ENCODE measurements around the gene SUV39H1.

The SUV39H1 gene

GRCh38 chrX:48726596-48726995 lies 30.1 kb downstream of the SUV39H1 start:
- DNase-seq (ENCODE audit: low spot score): no peak
- ChIA-PET CTCF (no interaction called here), POLR2A (ENCODE audit: low non-redundant PET) (no interaction called here)
- H3K27ac ChIP-seq: no peak overlapping the region
- TF ChIP-seq CTCF (conservative IDR thresholded peaks at IDR 0.05; ENCODE audit: low read depth): no peak

GRCh38 chrX:48728653-48729052 lies 32.1 kb downstream of the SUV39H1 start:
- DNase-seq (ENCODE audit: low spot score): no peak
- ChIA-PET POLR2A (ENCODE audit: low non-redundant PET) (no interaction called here), CTCF (no interaction called here)
- TF ChIP-seq CTCF (conservative IDR thresholded peaks at IDR 0.05; ENCODE audit: low read depth): no peak
- H3K27ac ChIP-seq: no peak overlapping the region

- CTCF ChIA-PET: no interaction called here
- no peak for TF ChIP-seq CTCF (conservative IDR thresholded peaks at IDR 0.05; ENCODE audit: low read depth)
- POLR2A ChIA-PET (ENCODE audit: low non-redundant PET): no interaction called here
- peak overlapping the region; percentile 92 for H3K27ac ChIP-seq
- DNase-seq (ENCODE audit: low spot score): no peak
Observed at GRCh38 chrX:48736303-48736702, 39.8 kb downstream of the SUV39H1 start.

GRCh38 chrX:48736878-48737212 lies 40.3 kb downstream of the SUV39H1 start:
- ChIA-PET POLR2A (ENCODE audit: low non-redundant PET) (no interaction called here), CTCF (no interaction called here)
- peak overlapping the region; percentile 92 for H3K27ac ChIP-seq
- TF ChIP-seq CTCF (conservative IDR thresholded peaks at IDR 0.05; ENCODE audit: low read depth): no peak
- DNase-seq (ENCODE audit: low spot score): no peak

GRCh38 chrX:48737213-48737938 lies 40.8 kb downstream of the SUV39H1 start:
- ChIA-PET CTCF (interaction anchor here (0.6 kb wide), 1 partner anchor 307 kb away, joined by 3 read pairs; no protein-coding TSS in a partner anchor), POLR2A (ENCODE audit: low non-redundant PET) (no interaction called here)
- peak overlapping the region; percentile 92 for H3K27ac ChIP-seq
- no peak for TF ChIP-seq CTCF (conservative IDR thresholded peaks at IDR 0.05; ENCODE audit: low read depth)
- DNase-seq (ENCODE audit: low spot score): peak; percentile 94

GRCh38 chrX:48737940-48738339 lies 41.4 kb downstream of the SUV39H1 start:
- H3K27ac ChIP-seq: peak overlapping the region; percentile 92
- TF ChIP-seq CTCF (conservative IDR thresholded peaks at IDR 0.05; ENCODE audit: low read depth): no peak
- no peak for DNase-seq (ENCODE audit: low spot score)
- ChIA-PET POLR2A (ENCODE audit: low non-redundant PET) (no interaction called here), CTCF (interaction anchor here (0.6 kb wide), 1 partner anchor 306 kb away, joined by 3 read pairs; no protein-coding TSS in a partner anchor)

All from RWPE1 (cell line).